Measurements from ENCODE around the gene KIF9.
"Not testable (repeated sequence)": the region's sequence is repeated elsewhere in the genome, so short reads cannot be mapped to it uniquely, and the experiment has no call there.

KIF9 gene, protein sequence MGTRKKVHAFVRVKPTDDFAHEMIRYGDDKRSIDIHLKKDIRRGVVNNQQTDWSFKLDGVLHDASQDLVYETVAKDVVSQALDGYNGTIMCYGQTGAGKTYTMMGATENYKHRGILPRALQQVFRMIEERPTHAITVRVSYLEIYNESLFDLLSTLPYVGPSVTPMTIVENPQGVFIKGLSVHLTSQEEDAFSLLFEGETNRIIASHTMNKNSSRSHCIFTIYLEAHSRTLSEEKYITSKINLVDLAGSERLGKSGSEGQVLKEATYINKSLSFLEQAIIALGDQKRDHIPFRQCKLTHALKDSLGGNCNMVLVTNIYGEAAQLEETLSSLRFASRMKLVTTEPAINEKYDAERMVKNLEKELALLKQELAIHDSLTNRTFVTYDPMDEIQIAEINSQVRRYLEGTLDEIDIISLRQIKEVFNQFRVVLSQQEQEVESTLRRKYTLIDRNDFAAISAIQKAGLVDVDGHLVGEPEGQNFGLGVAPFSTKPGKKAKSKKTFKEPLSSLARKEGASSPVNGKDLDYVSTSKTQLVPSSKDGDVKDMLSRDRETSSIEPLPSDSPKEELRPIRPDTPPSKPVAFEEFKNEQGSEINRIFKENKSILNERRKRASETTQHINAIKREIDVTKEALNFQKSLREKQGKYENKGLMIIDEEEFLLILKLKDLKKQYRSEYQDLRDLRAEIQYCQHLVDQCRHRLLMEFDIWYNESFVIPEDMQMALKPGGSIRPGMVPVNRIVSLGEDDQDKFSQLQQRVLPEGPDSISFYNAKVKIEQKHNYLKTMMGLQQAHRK

GRCh38 chr3:47282424-47283192 lies at the start of gene KIF9, which contains the start of gene KLHL18:
Gene KIF9 (minus strand): TSS chr3:47282799. CDS start chr3:47277374, 5,425 bp downstream.
Gene KLHL18 (plus strand): TSS chr3:47282944. CDS start chr3:47282966, 22 bp downstream.
- peak; percentile 21 for DNase-seq

DNA sequence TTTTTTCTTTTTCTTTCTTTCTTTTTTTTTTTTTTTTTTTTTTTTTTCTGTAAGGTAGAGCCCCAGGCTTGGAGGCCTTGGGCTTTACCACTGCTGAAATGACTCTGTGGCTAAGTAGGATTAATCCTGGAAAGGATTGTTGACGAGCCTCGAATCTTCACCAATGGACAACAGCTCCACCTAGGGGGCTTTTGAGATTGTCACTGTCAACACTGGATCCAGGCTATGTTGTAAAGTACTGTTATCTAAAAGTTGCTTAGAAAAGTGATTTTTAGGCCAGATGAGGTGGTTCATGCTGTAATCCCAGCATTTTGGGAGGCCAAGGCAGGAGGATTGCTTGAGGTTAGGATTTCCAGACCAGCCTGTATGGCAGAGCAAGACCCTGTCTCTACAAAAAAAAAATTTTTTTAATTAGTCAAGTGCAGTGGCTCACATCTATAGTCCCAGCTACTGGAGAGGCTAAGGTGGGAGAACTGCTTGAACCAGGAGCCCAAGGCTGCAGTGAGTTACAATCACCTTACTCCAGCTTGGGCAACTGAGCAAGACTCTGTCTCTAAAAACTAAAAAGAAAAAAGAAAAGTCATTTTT lies 41.8 kb upstream of the KIF9 start:
- DNase-seq, result no peak

DNA sequence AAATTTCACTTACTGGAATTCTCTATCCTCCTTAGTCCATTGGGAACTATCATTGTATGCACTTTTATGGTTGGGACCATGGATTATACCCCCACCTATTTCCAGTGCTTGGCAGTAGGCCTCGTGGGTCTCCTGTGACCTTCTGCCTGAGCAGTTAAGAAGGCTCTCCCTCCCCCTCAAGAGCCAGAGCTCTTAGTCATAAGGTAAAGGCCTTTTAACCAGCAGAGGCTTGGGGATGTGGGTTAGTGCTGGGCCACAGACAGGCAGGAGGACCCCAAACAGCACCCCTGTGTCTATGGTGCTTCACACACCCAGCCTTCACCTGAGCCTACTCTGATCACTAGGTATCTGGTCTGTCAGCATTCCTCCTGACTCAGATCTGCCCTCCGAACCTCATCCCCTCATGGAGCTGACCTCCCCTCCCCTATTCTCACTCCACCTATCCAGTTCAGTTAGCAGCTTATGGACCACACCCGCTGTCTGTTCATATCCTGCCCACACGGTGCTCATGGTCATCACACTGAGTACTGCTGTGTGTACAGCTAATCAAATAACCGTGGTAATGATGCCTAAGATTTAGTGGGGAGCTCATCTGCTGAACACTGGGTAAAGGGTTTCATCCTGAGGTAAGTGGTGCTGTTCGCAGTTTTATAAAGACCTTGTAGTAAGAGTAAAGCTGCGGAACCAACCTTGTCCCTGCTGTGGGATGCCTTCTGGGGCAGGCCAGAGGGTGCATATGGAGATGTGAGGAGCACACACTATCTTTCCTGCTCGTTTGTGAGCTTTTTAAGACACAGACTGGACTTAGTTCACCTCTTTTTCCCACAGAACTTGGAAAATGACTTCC lies 41.1 kb upstream of the KIF9 start:
- no peak for DNase-seq

DNA sequence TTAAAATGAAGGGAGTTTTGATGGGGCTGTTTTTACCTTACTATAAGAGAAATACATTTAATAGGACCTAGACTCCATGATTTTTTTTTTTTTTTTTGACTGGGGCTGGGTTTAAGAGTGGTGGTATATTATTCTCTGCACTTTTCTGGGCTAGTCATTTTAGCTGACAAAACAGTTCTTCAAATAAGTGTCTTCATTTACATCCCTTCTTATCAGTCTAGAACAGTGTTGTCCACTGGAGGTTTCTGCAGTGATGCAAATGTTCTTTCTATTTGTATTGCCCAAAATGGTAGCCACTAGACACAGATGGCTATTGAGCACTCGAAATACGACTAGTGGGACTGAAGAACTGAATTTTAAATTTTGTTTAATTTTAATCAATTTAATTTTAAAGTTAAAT lies 37.4 kb upstream of the KIF9 start:
- no peak for DNase-seq

GRCh38 chr3:47318916-47319315 lies 36.3 kb upstream of the KIF9 start:
- no peak for DNase-seq

- not testable (repeated sequence) for DNase-seq
Measured at GRCh38 chr3:47316151-47316550, 33.6 kb upstream of the KIF9 start.

DNA sequence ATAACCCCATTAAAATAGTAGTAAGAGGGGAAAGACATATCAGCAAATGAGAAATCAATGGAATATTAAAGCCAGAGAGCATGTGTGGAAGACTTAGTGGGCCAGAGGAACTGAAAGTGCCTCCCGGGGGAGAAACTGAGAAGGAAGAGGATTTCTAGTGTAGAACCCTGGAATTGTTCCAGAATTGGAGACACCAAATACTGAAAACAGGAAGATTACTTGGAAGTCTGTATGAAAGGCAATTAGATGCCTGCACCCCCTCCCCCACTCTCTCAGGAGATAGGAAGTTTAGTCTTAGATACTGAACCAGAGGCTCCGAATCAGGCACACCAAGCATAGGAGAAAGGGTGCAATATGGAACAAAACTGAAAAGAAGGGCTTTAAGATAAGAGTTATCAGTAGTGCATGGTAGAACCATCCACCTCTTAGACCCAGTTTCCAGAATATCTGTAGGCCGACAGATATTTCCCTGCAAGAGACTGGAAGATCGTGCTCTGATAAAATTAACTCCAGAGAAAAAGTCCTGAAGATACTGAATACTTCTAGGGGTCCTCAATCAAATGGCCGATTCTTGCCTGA lies 32.6 kb upstream of the KIF9 start:
- no peak for DNase-seq

- DNase-seq, result no peak
Measured at GRCh38 chr3:47314056-47314764, 31.6 kb upstream of the KIF9 start.

DNA sequence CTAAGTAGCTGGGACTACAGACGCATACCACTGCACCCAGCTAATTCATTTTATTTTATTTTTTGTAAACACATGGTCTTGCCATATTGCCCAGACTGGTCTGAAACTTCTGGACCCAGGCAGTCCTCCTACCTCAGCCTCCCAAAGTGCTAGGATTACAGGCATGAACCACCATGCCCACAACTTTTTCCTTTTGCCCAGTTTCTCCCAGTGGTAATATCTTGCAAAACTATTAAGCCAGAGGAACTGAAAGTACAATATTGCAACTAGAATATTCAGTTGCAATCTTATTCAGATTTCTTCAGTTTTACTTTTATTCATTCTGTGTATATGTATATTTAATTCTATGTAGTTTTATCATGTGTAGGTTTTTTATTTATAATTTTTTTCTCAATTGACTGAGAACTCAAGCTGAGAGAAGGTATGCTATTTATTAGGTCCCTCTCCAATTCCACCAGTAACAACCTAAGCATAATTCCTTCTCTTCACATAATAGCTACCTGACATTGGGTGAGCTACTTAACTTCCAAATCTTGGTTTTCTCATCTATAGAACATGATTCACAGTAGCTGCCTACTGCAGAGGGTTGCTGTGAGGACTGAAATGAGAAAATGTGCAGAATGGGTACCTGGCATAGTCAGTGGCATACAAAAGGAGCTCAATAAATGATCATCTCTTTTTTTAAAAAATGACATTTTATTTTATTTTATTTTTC lies 30.9 kb upstream of the KIF9 start:
- no peak for DNase-seq

DNA sequence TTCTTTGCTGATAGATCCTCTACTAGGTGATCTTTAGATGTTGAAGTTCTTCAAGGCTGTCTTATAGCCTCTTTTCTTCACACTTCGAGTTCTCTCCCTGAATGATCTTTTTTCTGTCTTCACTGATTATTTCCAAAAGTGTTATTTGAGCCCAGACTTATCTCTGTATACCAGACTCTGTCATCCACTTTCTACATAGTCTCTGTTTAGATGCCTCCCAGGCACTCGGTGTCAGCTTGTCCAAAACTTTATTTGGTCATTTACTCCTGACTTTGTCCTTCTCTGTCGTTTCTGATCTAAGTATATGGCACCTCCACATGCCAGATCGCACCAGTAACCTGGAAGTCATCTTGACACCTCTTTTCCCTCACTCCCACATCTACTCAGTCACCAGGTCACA lies 27.8 kb upstream of the KIF9 start:
- no peak for DNase-seq

DNA sequence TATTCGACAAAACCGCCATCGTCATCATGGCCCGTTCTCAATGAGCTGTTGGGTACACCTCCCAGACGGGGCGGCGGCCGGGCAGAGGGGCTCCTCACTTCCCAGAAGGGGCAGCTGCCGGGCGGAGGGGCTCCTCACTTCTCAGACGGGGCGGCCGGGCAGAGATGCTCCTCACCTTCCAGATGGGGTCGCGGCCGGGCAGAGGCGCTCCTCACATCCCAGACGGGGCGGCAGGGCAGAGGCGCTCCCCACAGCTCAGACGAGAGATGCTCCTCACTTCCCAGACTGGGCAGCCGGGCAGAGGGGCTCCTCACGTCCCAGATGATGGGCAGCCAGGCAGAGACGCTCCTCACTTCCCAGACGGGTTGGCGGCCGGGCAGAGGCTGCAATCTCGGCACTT lies 26.6 kb upstream of the KIF9 start:
- DNase-seq, result not testable (repeated sequence)

DNA sequence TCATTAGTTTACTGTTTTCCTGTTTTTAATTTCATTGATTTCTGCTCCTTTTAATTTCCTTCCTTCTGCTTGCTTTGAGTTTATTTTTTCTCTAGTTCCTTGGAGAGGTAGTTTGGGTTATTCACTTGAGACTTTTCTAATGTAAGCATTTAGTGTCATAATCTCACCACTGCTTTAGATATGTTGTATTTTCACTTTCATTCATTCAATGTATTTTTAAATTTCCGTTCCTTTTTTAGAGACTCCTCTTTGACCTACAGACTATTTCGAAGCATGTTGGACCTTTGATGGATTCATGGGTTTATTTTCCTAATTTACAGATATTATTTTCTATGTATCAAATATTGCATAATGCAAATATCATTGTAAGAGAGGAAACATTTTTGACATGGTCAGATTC lies 23.4 kb upstream of the KIF9 start:
- DNase-seq, result no peak

DNA sequence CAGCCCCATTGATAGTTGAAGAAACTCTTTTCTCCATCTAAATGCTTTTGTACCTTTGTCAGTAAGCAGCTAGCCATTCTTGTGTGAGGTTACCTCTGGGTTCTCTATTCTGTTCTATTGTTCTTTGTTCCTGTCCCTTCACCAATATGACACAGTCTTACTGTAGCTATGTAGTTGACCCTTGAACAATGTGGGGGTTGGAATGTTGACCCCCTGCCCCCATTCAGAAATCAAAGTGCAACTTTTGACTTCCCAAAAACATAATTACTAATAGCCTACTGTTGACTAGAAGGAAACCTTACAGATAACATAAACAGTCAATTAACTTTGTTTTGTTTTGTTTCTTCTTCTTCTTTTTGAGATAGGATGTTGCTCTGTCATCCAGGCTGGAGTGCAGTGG lies 18.9 kb upstream of the KIF9 start:
- no peak for DNase-seq

GRCh38 chr3:47299381-47300318 lies 17.1 kb upstream of the KIF9 start:
- DNase-seq, result no peak

DNA sequence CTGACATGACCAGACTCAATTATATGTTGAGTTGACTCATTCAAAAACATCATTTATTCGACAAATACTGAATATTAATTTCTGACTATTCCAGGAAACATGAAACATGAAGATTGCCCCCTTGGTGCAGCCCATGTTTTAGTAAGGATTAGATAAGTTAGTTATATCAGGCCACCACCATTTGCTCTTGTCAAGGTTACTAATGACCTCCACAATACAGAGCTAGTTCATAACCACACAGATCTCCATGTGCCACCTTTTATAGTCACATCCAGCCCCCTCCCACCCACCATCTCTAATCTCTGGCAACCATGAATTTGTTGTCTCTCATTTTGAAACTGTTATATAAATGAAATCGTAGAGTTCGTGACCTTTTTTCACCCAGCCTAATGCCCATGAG lies 15.8 kb upstream of the KIF9 start:
- no peak for DNase-seq

DNA sequence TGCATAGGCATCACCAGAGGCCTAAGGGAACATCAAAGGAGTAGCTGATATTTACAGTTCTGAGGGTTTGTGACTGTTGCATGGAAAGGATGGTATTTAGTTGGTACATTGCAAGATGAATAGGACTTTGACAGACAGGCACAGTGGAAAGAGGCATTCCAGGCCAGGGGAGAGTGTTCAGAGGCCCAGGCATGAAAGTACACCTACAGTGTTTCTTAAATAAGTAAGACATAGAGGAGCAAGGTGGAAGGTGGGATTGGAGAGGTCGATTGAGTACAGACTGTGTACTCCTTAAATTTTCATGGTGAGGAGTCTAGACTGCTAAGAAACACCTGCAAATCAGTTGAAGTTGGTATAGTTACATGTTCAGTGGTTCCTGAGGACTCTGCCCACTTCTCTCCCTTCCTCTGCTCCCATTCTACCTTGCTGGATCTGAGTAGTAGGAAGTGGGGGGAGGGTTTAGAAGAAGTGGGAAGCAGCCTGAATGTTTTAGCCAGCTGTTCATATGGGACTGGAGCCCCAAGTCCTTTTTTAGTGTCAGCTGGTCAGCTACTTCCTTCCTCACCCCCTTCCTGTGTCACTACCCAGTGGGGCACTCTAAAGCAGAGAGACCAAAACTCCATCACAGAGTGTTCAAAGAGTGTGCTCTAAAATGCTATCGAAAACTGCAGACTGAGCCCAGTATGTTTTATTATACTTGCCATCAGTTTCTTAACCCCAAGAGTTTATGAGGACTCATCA lies 14.1 kb upstream of the KIF9 start:
- DNase-seq, result no peak

DNA sequence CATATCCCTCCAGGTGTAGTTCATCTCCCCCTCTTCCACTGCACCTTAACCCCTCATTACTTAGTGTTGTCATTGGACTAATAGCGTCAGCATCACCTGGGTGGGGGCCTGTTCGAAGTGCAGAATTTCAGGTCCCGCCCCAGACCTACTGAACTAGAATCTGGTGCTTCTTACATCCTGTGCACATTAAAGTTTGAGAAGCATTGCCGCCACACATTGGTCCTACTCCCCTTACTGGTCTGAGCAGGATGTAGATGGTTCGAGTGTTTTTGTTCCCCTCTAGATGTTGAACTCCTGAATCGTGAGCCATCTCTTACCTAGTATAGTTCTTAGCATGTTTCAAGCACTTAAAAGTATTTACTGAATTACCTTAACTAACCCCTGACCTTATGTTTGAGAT lies 13.4 kb upstream of the KIF9 start:
- DNase-seq, result no peak

DNA sequence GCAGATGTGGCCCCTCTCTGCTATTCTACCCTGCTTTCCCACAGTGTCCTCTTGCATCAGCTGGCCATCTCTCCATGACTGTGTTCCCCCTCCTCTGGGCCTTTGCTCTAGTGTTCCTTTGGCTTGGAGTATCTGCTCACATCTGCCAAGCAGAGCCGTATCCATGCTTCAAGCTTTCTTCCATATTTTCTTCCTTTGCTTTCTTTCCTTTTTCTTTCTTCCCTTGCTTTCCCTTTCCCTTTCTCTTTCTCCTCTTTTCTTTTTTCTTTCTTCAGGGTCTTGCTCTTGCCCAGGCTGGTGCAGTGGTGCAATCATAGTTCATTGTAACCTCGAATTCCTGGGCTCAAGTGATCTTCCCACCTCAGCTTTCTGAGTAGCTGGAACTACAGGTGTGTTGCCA lies 12.7 kb upstream of the KIF9 start:
- DNase-seq, result no peak
